Peyer's patch (tissue), 4 donors: Measurements from ENCODE around the gene RILPL2.

Experiments
- CTCF ChIP-seq, 6 experiments: fragments of 450-650 bp in 4 of 6; fragments of 200-600 bp in 2 of 6; sonication (generic) in 1 of 6; IDR thresholded peaks; one replicate each; pipeline ENCODE4 v1.5.1; 2017 to 2019; ENCODE audit warnings: antibody characterized with exemption in 6 of 6, mild to moderate bottlenecking in 3 of 6, moderate library complexity in 1 of 6
- POLR2A ChIP-seq, 2 donors: fragments of 450-650 bp; IDR thresholded peaks; one replicate each; pipeline ENCODE4 v1.5.1; 2017; ENCODE audit warnings: antibody characterized with exemption in 2 of 2, mild to moderate bottlenecking in 2 of 2, moderate library complexity in 2 of 2

- no peak for TF ChIP-seq POLR2A (IDR thresholded peaks at IDR 0.05)
- no peak for TF ChIP-seq CTCF (IDR thresholded peaks at IDR 0.05)
These were observed 38.2 kb upstream of the RILPL2 start for GRCh38 chr12:123474485-123475245.
